GM19240 (cell line): Measurements from ENCODE around the gene SHC4.
"Not testable (repeated sequence)": the region's sequence is repeated elsewhere in the genome, so short reads cannot be mapped to it uniquely, and the experiment has no call there.

Experiments
- DNase-seq: peaks from one replicate; pipeline ENCODE4 v3.0.0; 2011; ENCODE audit warnings: low spot score; ENCODE audit not compliant: insufficient read length

Gene SHC4

GRCh38 chr15:48963524-48964113 is at the start of gene SHC4:
SHC4 (minus strand) TSS chr15:48963919; CDS start chr15:48963015, 904 bp downstream.
- DNase-seq = no peak

GRCh38 chr15:48999314-48999713 is 35.6 kb upstream of the SHC4 start:
- DNase-seq = no peak

- no peak for DNase-seq
Observed at GRCh38 chr15:48996276-48996675, 32.6 kb upstream of the SHC4 start.

- no peak for DNase-seq
Observed at GRCh38 chr15:48993380-48993779, 29.7 kb upstream of the SHC4 start.

- no peak for DNase-seq
Observed at GRCh38 chr15:48992545-48992944, 28.8 kb upstream of the SHC4 start.

- no peak for DNase-seq
Observed at GRCh38 chr15:48992096-48992495, 28.4 kb upstream of the SHC4 start.

- no peak for DNase-seq
Observed at GRCh38 chr15:48989170-48989569, 25.5 kb upstream of the SHC4 start.

- no peak for DNase-seq
Observed at GRCh38 chr15:48987142-48987541, 23.4 kb upstream of the SHC4 start.

- DNase-seq = no peak
Observed at GRCh38 chr15:48986240-48986639, 22.5 kb upstream of the SHC4 start.

- DNase-seq = no peak
Observed at GRCh38 chr15:48985516-48985915, 21.8 kb upstream of the SHC4 start.

GRCh38 chr15:48984811-48985352 is 21.2 kb upstream of the SHC4 start:
- no peak for DNase-seq

- DNase-seq = no peak
Observed at GRCh38 chr15:48984021-48984710, 20.4 kb upstream of the SHC4 start.

- DNase-seq = no peak
Observed at GRCh38 chr15:48983300-48983699, 19.6 kb upstream of the SHC4 start.

- no peak for DNase-seq
Observed at GRCh38 chr15:48981941-48982340, 18.2 kb upstream of the SHC4 start.

- no peak for DNase-seq
Observed at GRCh38 chr15:48978638-48979037, 14.9 kb upstream of the SHC4 start.

- DNase-seq = no peak
Observed at GRCh38 chr15:48976444-48977088, 12.8 kb upstream of the SHC4 start.

- DNase-seq = peak; percentile 66
Observed at GRCh38 chr15:48975472-48976419, 12.0 kb upstream of the SHC4 start.

- no peak for DNase-seq
Observed at GRCh38 chr15:48974882-48975281, 11.2 kb upstream of the SHC4 start.

- no peak for DNase-seq
Observed at GRCh38 chr15:48972750-48973503, 9.2 kb upstream of the SHC4 start.

GRCh38 chr15:48970926-48971325 is 7.2 kb upstream of the SHC4 start:
- DNase-seq = not testable (repeated sequence)

GRCh38 chr15:48968066-48968465 is 4.3 kb upstream of the SHC4 start:
- no peak for DNase-seq
